ENCODE data around the gene GLS2.

DNA sequence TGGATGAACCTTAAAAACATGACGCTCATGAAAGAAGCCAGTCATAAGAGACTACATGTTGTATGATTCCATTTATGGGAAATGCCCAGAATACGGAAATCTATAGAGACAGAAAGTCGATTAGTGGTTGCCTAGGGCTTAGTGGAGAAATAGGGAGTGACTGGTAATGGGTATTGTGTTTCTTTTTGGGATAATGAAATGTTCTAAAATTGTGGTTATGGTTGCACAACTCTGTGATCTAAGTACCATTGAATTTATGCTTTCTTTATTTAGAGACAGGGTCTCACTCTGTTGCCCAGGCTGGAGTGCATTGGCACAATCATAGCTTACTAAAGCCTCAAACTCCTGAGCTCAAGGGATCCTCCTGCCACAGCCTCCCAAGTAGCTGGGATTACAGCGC, 41.7 kb upstream of the GLS2 start:
- TF ChIP-seq, protein P1, sequence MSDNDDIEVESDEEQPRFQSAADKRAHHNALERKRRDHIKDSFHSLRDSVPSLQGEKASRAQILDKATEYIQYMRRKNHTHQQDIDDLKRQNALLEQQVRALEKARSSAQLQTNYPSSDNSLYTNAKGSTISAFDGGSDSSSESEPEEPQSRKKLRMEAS (IDR thresholded peaks at IDR 0.05), result no peak
- TF ChIP-seq, protein P2, sequence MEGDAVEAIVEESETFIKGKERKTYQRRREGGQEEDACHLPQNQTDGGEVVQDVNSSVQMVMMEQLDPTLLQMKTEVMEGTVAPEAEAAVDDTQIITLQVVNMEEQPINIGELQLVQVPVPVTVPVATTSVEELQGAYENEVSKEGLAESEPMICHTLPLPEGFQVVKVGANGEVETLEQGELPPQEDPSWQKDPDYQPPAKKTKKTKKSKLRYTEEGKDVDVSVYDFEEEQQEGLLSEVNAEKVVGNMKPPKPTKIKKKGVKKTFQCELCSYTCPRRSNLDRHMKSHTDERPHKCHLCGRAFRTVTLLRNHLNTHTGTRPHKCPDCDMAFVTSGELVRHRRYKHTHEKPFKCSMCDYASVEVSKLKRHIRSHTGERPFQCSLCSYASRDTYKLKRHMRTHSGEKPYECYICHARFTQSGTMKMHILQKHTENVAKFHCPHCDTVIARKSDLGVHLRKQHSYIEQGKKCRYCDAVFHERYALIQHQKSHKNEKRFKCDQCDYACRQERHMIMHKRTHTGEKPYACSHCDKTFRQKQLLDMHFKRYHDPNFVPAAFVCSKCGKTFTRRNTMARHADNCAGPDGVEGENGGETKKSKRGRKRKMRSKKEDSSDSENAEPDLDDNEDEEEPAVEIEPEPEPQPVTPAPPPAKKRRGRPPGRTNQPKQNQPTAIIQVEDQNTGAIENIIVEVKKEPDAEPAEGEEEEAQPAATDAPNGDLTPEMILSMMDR (IDR thresholded peaks at IDR 0.05; ENCODE audit: low read depth, low read length, missing input control), result no peak
- TF ChIP-seq NR2F2 (IDR thresholded peaks at IDR 0.05), result no peak
- no peak for TF ChIP-seq TAF1 (conservative IDR thresholded peaks at IDR 0.05)
- TF ChIP-seq, protein P3, sequence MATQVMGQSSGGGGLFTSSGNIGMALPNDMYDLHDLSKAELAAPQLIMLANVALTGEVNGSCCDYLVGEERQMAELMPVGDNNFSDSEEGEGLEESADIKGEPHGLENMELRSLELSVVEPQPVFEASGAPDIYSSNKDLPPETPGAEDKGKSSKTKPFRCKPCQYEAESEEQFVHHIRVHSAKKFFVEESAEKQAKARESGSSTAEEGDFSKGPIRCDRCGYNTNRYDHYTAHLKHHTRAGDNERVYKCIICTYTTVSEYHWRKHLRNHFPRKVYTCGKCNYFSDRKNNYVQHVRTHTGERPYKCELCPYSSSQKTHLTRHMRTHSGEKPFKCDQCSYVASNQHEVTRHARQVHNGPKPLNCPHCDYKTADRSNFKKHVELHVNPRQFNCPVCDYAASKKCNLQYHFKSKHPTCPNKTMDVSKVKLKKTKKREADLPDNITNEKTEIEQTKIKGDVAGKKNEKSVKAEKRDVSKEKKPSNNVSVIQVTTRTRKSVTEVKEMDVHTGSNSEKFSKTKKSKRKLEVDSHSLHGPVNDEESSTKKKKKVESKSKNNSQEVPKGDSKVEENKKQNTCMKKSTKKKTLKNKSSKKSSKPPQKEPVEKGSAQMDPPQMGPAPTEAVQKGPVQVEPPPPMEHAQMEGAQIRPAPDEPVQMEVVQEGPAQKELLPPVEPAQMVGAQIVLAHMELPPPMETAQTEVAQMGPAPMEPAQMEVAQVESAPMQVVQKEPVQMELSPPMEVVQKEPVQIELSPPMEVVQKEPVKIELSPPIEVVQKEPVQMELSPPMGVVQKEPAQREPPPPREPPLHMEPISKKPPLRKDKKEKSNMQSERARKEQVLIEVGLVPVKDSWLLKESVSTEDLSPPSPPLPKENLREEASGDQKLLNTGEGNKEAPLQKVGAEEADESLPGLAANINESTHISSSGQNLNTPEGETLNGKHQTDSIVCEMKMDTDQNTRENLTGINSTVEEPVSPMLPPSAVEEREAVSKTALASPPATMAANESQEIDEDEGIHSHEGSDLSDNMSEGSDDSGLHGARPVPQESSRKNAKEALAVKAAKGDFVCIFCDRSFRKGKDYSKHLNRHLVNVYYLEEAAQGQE (IDR thresholded peaks at IDR 0.05), result no peak

Data from liver (tissue), 3 donors.